Stimulated activated CD8-positive, alpha-beta memory T cell treated with anti-CD3 and anti-CD28 coated beads, Interleukin-4, amount 100 ng/mL, for 24 hours (primary cell): ENCODE results near the gene KRTAP12-4.
"Not testable (repeated sequence)": the region's sequence is repeated elsewhere in the genome, so short reads cannot be mapped to it uniquely, and the experiment has no call there.

Experiments
- DNase-seq: peaks from one replicate; pipeline ENCODE4 v3.0.0-alpha.2; 2020; ENCODE audit warnings: low read depth

Gene KRTAP12-4

DNA sequence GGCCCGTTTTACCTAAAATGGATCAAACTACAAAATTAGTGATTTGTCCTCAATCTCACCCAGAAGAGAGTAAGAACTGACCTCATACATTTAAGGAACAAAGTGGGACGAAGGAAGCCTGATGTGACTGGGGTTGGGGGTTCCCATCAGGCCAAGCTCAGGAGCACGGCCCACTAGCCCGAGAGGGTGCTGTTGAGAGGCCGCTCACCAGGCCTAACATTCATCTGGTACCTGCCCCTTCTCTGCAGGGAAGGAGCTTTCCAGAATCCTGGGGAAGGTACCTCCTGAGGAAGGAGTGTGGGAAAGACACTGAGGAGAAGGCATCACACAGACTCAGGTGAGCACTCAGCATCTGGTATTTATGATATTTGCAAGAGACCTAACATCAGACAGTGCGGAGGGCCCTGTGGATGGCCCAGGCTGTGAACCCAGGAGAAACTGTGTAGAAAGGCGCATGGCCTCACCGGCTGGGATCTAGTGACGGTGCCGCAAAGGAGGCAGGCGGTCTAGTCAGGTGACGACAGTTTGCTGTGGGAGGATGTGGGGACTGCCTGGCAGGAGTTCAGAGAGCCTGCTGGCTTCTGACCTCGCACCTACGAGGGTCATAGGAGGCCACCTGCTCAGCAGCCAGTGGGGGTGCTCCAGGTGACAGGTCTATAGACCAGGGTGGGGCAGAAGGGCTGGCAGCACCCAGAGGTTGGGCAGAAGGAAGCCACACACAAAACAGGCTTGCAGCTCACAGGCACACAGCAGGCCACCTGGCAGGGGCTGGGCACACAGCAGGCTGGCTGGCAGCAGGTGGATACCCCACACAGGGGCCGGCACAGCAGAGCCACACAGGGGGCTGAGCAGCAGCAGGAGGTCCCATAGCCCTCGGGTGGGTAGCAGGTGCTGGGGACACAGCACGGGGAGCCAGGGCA, 543 bp downstream of the KRTAP12-4 start:
- no peak for DNase-seq

GRCh38 chr21:44653123-44653522, 1.3 kb downstream of the KRTAP12-4 start:
- no peak for DNase-seq

DNA sequence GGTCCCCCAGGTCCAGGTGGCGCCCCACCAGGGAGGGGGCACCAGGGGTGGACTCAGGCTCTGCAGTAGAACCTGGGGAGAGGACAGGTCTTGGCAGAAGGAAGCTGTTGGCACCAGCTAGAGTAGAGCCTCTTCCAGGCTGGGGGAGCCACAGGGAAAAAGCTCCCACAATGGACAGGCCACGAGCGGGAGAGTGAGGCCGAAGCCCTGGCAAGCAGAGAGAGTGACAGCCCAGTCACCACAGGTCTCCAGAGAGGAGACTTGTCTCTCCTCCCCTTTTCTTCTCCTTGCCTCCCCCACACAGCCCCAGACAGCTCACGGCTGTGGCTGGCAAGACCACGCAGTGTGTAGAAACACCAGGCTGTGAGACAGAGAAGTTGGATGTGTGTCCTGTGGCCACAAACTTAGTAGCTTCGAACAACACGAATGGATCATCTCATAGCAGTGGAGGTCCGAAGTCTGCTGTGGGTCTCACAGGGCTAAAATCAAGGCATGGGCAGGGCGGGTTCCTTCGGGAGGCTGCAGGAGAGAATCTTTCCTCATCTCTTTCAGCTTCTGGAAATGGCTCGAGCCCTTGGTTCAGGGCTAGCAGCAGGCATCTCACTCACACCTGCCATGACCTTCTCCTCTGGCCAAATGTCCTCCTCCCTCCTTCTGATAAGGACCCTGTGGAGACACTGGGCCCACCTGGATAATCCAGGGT, 3.3 kb downstream of the KRTAP12-4 start:
- DNase-seq = no peak

DNA sequence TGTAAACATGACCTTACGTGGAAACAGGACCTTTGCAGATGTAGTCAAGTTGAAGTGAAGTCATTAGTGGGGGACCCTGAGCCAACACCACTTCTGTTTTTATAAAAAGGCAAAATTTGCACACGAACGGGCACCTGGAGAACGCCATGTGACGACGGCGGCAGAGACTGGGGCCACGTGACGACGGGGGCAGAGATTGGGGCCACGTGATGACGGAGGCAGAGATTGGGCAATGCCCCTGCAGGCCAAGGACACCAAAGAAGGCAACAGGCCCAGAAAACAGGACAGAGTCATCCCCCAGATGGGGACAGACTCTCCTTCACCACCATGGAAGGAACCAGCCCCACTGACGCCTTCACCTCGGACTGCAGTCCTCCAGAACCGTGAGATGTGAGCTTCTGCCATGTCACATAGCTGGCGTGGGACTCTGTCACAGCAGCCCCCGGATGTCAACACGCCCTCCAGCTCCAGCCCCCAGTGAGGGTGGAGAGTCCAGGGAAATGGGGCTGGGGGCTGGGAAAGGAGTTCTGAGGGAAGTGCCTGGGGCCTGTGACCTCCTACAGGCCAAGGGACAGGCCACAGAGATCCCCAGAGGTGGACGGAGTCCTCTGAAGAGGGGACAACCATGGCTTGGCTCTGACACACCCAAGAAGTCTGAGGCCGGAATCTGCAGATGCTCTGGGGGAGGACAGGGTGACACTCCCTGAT, 4.0 kb downstream of the KRTAP12-4 start:
- no peak for DNase-seq

- DNase-seq = no peak
Observed at GRCh38 chr21:44649521-44650100, 4.8 kb downstream of the KRTAP12-4 start.

DNA sequence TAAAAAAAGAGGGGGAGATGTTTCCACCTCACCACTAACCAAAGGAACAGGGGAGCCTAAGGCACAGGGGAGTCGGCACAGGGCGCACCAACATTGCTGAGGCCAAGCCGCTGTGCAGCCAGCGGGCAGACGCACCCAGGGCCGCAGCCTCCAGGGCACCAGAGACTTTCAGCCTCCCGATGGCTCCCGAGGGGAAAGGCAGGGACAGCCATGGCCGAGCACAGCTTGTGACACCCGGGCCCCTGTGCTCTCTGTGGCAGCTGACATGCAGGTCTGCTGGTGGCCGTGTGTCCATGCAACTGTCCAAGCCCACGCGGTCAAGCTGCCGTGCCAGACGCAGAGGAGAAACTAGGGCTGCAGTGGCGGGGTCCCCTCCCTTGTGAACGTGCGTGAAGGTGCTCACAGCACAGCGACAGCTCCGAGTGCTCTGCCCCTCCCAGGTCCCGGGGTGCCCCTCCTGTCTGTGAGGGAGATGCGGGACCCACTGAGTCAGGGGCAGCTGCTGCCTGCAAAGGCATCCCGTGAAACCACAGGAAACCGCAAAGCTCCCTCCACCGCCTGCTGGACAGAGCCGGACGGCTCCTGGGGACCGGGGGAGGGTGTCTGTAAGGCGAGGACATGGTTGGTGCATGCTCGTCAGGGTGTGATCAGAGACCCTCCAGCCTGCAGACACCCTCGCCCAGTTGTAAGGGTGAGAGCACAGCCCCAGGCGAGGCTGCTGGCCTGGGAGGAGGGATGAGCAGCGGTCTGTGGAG, 5.7 kb downstream of the KRTAP12-4 start:
- DNase-seq = no peak

GRCh38 chr21:44647222-44647552, 7.3 kb downstream of the KRTAP12-4 start:
- DNase-seq = no peak

- not testable (repeated sequence) for DNase-seq
Observed at GRCh38 chr21:44646366-44647221, 7.9 kb downstream of the KRTAP12-4 start, which contains the start of gene KRTAP10-11. Gene KRTAP10-11 (plus strand): TSS chr21:44646414. CDS start chr21:44646459, 45 bp downstream.

DNA sequence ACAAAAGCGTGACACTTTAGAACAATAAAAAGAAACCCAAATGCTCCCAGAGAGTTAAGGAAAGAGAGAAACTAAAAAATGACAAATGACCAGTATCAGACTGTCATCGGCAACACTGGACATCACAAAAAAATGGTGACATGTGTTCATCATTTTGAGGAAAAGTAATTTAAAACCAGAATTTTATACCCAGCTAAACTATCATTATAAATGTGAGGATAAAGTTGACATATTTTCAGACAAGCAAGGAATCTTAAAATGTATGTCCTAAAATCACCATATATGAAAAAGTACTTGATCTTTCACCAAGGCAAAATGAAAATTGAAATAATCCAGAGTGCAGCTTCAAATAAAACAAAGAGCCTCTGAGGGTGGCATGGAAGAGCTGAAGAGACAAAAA, 9.6 kb downstream of the KRTAP12-4 start:
- DNase-seq = no peak

DNA sequence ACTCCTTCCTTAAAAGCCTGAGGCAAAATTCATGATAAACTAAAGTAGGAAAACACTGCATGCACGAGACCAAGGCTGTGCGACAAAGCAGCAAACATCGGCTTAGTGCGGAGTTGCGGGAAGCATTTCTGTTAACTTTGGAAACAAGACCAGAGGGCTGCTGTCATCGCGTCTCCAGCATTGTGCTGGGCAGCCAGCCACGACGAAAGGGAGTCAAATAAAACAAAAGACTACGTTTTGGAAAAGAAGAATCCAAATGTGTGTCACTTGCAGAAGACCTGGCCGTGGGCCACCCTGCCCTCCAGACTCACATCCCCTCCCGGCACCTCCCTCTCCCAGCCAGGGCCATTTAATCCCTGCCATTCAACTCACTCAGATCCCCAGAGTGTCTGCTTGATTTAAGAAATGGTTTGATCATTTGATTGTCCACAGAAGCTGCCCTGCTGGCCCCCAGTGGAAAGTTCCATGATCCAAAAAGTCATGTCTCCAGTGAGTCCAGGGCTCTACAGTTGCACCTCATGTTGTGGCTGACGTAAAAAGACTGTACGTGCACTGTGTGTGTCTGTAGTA, 10.6 kb downstream of the KRTAP12-4 start:
- DNase-seq = no peak

- DNase-seq = no peak
Observed at GRCh38 chr21:44640761-44641160, 13.7 kb downstream of the KRTAP12-4 start.

DNA sequence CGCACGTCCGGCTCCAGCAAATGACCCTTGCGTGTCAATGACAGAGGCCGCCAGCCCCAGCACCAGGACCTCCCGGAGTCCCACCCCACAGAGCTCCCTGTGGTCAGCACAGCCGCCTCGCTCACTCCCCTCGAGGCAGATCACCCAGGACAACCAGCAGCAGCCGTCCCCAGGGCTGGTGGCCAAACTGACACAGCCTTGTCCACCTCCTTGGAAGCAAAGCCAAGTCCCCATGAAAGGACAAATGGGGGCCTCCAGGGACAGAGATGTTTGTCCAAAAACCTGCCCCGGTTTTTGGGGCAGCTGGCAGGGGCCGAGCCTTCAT, 15.2 kb downstream of the KRTAP12-4 start:
- no peak for DNase-seq

GRCh38 chr21:44638506-44639330, 15.7 kb downstream of the KRTAP12-4 start:
- not testable (repeated sequence) for DNase-seq

- DNase-seq = not testable (repeated sequence)
Observed at GRCh38 chr21:44637851-44638348, 16.6 kb downstream of the KRTAP12-4 start.

DNA sequence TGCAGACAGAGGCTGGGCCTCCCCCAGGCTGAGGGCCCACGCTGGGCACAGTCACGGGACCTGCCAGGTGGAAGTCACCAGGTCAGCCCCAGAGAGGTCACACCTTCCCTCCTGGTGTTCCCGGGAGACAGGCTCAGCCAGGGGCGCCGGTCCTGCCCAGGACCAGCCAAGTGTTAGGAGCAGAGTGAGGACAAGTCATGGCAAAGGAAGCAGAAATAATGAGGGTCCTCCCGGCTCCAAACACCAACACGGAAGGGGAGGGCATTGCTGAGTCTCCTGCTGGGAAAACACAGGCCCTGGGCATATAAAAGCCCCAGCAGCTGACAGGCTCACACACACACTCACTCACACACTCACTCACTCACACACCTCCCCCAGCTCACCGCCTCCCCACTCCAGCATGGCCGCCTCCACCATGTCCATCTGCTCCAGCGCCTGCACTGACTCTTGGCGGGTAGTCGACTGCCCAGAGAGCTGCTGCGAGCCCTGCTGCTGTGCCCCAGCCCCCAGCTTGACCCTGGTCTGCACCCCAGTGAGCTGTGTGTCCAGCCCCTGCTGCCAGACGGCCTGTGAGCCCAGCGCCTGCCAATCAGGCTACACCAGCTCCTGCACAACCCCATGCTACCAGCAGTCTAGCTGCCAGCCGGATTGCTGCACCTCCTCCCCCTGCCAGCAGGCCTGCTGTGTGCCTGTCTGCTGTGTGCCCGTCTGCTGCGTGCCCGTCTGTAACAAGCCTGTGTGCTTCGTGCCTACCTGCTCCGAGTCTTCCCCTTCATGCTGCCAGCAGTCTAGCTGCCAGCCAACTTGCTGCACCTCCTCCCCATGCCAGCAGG, 17.2 kb downstream of the KRTAP12-4 start, which contains the start of gene KRTAP10-10:
Gene KRTAP10-10 (plus strand): TSS at position 339 of the 833 bp plus-strand sequence. CDS start 62 bp downstream, at position 401.
- no peak for DNase-seq

DNA sequence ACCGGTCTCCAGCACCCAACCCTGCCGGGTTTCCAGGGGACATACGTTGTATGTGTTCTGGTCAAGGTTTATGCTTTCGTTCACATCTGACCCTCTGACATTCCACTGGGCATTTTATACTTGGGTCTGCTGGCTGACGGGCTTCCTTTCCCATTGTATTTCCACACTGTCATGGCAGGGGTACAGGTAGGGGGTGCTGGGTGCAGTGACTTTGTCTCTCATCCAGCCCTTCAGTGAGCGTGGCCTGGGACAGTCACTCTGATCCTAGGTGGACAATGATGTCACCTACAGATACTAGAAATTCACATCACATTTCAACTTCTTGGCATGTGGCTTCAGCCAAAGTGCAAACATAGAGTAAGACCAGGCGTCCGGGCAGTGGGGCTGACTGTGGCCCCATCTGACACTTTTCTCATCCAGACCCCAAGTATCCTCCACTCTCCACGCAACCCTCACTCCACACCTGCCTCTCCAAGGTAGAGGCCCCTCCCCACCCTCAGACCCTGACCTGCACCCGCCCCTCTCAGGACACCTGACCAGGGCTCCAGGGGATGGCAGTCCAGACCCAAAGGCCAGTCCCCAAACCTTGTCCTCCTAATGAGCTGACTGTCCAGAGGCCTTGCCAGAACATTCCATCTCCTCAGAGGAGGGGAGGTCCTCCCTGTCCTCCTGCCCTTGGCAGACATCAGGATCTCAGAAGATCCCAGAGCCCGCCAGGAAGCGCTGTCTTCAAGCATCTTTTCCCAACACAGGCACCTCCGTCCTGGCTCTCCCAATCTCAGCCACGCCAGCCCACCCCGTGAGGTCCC, 18.0 kb downstream of the KRTAP12-4 start:
- no peak for DNase-seq

DNA sequence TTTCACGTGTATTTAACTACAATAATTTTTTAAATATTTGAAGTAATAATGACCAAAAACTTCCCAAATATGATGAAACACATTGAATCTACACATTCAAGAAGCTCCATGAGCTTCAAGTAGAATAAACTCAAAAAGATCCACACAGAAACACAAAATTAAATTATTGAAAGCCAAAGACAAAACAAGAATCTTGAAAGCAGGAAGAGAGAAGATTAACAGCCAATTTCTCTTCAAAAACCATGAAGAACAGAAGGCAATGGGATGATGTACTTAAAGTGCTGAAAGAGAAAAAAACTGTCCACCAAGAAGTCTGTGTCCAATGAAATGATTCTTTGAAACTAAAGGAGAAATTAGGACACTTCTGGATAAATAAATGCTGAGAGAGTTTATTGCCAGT, 22.4 kb downstream of the KRTAP12-4 start:
- no peak for DNase-seq
